GM18861 (cell line): ENCODE data around the gene GAS6.

Source experiments
- ATAC-seq: cut with Tn5 transposase; IDR thresholded peaks from one replicate; pipeline ENCODE4 v1.9.1; 2021; ENCODE audit not compliant: unreplicated experiment

GAS6 gene

DNA sequence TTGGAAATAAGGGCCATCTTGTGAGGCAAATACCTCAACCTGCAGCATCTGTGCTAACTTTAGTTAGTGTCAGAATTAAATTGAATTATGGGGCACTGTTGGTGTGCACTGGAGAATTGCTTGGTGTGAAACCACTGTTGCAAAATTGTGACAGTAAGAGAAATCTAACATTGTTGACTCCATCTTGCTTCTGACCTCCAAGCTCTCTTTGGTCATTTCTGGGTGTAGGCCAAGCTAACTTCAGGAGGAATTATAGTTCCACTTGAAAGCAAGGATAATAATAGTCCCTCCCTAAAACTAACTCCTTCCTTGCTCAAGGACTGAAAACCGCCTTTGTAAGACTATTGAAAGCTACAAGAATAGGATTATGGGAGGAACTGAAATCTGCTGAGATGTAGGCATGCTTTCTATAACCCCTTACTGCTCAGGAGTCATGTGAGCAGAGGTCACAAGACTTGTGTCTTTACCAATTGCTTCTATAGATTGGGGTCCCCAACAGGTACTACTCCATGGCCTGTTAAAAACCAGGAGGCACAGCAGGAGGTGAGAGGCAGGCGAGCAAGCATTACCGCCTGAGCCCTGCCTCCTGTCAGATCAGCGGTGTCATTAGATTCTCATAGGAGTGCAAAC is 24.9 kb upstream of the GAS6 start:
- no peak for ATAC-seq

DNA sequence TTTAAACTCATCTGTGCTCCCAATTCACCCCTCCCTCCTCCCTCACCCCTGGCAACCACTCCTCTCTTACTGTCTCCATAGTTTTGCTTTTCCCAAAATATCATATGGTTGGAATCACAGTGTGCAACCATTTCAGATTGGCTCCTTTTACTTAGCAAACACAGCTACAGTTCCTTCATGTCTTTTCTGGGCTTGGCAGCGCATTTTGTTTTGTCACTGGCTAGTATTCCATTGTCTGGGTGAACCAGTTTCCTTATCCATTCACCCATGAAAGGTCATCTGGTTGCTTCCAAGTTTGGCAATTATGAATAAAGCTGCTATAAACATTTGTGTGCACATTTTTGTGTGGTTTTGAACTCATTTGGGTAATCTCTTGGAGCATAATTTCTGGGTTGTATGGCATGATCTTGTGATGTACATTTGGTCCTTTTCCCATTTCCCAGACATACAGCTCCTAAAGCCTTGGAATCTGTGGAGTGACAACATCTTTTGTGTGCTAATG is 23.9 kb upstream of the GAS6 start:
- no peak for ATAC-seq

DNA sequence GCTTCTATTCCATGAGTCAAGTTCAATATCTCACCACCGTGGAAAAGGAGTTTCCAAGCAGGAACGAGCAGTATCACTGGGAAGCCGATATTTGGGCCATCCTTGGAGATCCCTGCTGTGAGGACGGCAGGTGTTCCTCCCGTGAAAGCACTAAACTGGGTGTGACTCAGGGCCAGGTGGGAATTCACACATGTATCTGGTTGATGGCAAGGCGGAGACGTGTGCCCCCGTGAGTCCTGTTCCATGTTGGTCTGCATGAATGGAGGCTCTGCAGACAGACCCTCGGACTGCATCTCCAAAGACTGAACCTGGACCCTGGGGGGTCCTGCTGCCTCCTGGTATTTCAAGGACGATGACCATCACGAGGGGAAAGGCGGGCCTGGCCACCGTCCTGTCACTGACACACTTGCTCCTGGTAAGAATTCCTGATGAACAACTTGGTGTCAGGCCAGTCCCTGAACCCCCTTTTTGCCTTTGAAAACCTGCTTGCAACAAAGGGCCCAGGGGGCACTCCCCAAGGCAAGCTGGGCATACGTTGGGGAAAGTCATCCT is 22.8 kb upstream of the GAS6 start:
- ATAC-seq: no peak

GRCh38 chr13:113884821-113885220 is 20.9 kb upstream of the GAS6 start:
- no peak for ATAC-seq

DNA sequence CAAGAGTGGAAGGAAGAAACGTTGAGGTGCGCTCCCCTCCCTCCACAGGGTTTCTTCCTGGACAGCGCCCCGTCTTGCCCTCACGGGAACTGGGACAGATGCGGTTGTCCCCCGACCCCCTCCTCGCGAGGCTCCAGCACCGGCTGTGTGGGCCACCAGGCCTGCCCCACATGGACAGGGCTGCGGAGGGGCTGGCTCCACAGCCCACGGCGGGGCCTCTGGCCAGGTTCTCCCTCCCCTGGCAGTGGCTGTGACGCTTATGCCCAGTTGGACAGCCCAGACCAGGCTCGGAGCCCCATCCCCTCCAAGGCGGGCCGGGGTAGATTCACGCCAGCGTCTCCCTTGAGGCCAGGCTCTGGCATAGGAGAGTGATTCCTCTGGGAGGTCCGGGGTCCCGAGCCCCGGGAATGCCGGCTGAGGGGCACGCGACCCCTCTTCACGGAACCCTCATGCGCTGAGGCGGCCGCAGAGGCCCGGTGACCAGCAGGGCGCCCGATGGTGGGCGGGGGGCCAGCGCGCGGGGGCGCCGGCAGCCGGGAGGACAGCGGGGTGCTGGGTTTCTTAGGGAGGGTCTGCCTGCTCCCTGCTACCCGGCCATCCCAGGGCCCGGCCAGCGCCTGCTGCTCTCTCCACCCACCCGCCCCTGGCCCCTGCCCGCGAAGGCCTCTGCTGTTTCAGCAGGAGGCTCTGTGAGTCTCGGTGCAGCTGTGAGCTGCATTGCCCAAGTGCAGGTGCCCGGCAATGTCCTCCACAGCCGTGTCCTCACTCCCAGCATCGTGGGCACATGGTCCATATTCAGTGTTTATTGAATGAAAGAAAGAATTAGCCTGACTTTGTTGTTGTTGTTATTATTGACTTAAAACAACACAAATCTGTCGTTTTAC is 20.3 kb upstream of the GAS6 start:
- no peak for ATAC-seq

DNA sequence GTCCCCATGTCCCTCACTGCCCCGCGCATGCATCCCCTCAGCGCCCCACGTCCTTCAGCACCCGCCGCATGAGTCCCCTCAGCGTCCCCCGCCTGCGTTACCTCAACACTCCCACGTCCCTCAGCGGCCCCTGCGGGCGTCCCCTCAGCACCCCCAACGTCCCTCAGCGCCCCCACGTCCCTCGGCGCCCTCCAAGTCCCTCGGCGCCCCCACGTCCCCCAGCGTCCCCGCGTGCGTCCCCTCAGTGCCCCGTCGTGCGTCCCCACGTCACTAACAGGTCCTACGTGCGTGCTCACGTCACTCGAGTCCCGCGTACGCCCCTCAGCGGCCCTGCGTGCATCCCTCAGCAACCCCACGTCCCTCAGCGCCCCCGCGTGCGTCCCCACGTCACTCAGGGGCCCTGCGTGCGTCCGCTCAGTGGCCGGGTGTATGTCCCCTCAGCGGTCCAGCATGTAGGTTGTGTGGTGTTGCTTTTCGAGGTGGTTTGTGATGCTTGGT is 19.5 kb upstream of the GAS6 start:
- no peak for ATAC-seq

- no peak for ATAC-seq
These were observed 18.8 kb upstream of the GAS6 start for GRCh38 chr13:113882716-113883115.

- no peak for ATAC-seq
These were observed 18.4 kb upstream of the GAS6 start for GRCh38 chr13:113882267-113882630.

- no peak for ATAC-seq
These were observed 17.9 kb upstream of the GAS6 start for GRCh38 chr13:113881614-113882266.

GRCh38 chr13:113880651-113881611 is 17.1 kb upstream of the GAS6 start:
- no peak for ATAC-seq

GRCh38 chr13:113879494-113880360 is 15.9 kb upstream of the GAS6 start:
- ATAC-seq: no peak

GRCh38 chr13:113879017-113879416 is 15.1 kb upstream of the GAS6 start:
- ATAC-seq: no peak

GRCh38 chr13:113877149-113877990 is 13.5 kb upstream of the GAS6 start:
- no peak for ATAC-seq

- no peak for ATAC-seq
These were observed 12.7 kb upstream of the GAS6 start for GRCh38 chr13:113876346-113877148.

DNA sequence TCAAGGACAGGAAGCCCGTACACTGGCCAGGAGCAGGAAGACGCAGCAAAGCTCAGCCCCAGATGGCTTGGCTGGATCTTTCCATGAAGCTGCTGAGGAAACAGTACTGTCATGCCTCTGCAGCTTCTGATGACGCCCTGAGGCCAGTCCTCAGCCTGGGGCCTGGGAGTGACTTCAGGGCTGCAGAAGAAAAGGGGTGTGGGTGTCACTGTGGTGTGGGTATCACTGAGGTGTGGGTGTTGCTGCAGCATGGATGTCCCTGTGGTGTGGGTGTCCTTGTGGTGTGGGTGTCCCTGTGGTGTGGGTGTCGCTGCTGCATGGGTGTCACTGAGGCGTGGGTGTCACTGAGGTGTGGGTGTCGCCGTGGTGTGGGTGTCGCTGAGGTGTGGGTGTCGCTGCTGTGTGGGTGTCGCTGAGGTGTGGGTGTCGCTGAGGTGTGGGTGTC is 12.0 kb upstream of the GAS6 start:
- ATAC-seq: no peak

GRCh38 chr13:113875429-113875815 is 11.5 kb upstream of the GAS6 start:
- no peak for ATAC-seq

- ATAC-seq: no peak
These were observed 10.9 kb upstream of the GAS6 start for GRCh38 chr13:113874579-113875428.
